Kidney (tissue), 14 donors: ENCODE data around the gene CAMK1D. TPM values are rescaled to one million over a fixed set of nuclear protein-coding genes. Genes with fewer than 3 reads are reported as not detected.

Source experiments
- DNase-seq, 5 donors: peaks; one replicate each; pipeline ENCODE4 v3.0.0-alpha.2; 2013 to 2020
- FAIRE-seq: peaks from 2 replicates; lab custom pipeline; 2012; peaks lifted over from hg19 to GRCh38; lab: Jason Lieb, UNC
- H3K27ac ChIP-seq, 2 donors: one replicate each; pipeline ENCODE4 v1.7.0; 2013; ENCODE audit warnings: low read depth in 2 of 2, low read length in 2 of 2, inconsistent platforms in 1 of 2
- H3K27me3 ChIP-seq: one replicate; pipeline ENCODE4 v1.7.1; 2013; ENCODE audit warnings: low read length, inconsistent platforms; ENCODE audit not compliant: control insufficient read depth, insufficient read depth
- H3K36me3 ChIP-seq, 3 donors: one replicate each; pipeline versions ENCODE4 v1.7.0 to v1.7.1; 2013; ENCODE audit warnings: low read length in 3 of 3, control low read depth in 1 of 3, inconsistent platforms in 1 of 3; ENCODE audit not compliant: insufficient read depth in 3 of 3, control insufficient read depth in 2 of 3
- H3K4me1 ChIP-seq, 3 donors: one replicate each; pipeline versions ENCODE4 v1.7.0 to v1.7.1; 2013; ENCODE audit warnings: low read length in 3 of 3, inconsistent platforms in 1 of 3, low read depth in 1 of 3; ENCODE audit not compliant: control insufficient read depth in 2 of 3, insufficient read depth in 2 of 3
- H3K4me3 ChIP-seq, 3 donors: one replicate each; pipeline versions ENCODE4 v1.7.0 to v1.8.1; 2013; ENCODE audit warnings: low read length in 3 of 3, control low read depth in 1 of 3, inconsistent platforms in 1 of 3
- H3K9ac ChIP-seq, 3 donors: one replicate each; pipeline versions ENCODE4 v1.7.0 to v1.7.1; 2013; ENCODE audit warnings: low read length in 3 of 3, control low read depth in 1 of 3, inconsistent platforms in 1 of 3
- H3K9me3 ChIP-seq, 3 donors: one replicate each; pipeline versions ENCODE4 v1.7.0 to v1.7.1; 2013; ENCODE audit warnings: low read length in 3 of 3, control low read depth in 1 of 3, inconsistent platforms in 1 of 3; ENCODE audit not compliant: control insufficient read depth in 2 of 3, insufficient read depth in 1 of 3
- intact Hi-C: fragments of 100-400 bp; cut with DNase I; formaldehyde crosslinking; loops from one replicate; pipeline ENCODE4 v1.11.1; 2022
- polyA plus RNA-seq: library from polyadenylated mRNA; stranded (reverse); fragments of 350-450 nt; fragmentation: Illumina TruSeq; extraction: RNeasy Lipid Tissue Mini Kit (QIAGEN cat#74804); gene quantifications from one replicate; pipeline ENCODE4 v1.2.3, GENCODE V29; 2014; ENCODE audit warnings: low read depth, low replicate concordance; ENCODE audit not compliant: insufficient read depth
- total RNA-seq: library from RNA; stranded (reverse); fragmentation: NEBNext Ultra II Directional; extraction: Animal tissue kit (Norgen Biotek cat#: 25700); gene quantifications from one replicate; pipeline ENCODE4 v1.2.1, GENCODE V29; 2021
- TF ChIP-seq, protein P1 (sequence below): IDR thresholded peaks from 3 replicates; pipeline ENCODE4 v1.5.1; 2012; ENCODE audit warnings: mild to moderate bottlenecking, moderate library complexity, borderline replicate concordance; ENCODE audit not compliant: insufficient read depth; ENCODE audit errors: extremely low read depth
- donor health status: control.
- donor health status: control.
- donor health status: control.
- donor health status: control.
- donor health status: control.
- donor health status: DM: yes; HTN: yes; CAD: no.
- donor health status: Normal renal cell carcinoma (clear cell type).

The CAMK1D gene
- total and polyA plus RNA-seq, 2 donors from 2014 or later = 1.1 to 13.7 TPM

GRCh38 chr10:12559578-12560178 is 210.3 kb downstream of the CAMK1D start:
- no peaks in the 10 kb centered on the region for H3K9me3 ChIP-seq
- TF ChIP-seq, protein P1, sequence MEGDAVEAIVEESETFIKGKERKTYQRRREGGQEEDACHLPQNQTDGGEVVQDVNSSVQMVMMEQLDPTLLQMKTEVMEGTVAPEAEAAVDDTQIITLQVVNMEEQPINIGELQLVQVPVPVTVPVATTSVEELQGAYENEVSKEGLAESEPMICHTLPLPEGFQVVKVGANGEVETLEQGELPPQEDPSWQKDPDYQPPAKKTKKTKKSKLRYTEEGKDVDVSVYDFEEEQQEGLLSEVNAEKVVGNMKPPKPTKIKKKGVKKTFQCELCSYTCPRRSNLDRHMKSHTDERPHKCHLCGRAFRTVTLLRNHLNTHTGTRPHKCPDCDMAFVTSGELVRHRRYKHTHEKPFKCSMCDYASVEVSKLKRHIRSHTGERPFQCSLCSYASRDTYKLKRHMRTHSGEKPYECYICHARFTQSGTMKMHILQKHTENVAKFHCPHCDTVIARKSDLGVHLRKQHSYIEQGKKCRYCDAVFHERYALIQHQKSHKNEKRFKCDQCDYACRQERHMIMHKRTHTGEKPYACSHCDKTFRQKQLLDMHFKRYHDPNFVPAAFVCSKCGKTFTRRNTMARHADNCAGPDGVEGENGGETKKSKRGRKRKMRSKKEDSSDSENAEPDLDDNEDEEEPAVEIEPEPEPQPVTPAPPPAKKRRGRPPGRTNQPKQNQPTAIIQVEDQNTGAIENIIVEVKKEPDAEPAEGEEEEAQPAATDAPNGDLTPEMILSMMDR = no peak
- no peak overlapping the region for H3K27ac ChIP-seq
- peaks cover 0 to 6% (median 4%) of the 10 kb centered on the region in 3 donors for H3K4me1 ChIP-seq
- H3K36me3 ChIP-seq = no peaks in the 10 kb centered on the region
- intact Hi-C loops = no loop called here
- H3K9ac ChIP-seq = no peak overlapping the region
- no peak for FAIRE-seq
- no peak for DNase-seq
- no peak overlapping the region for H3K4me3 ChIP-seq
- no peaks in the 10 kb centered on the region for H3K27me3 ChIP-seq

GRCh38 chr10:12561307-12561706 is 212.0 kb downstream of the CAMK1D start:
- TF ChIP-seq, protein P1 = no peak
- H3K36me3 ChIP-seq = no peaks in the 10 kb centered on the region
- no peak overlapping the region for H3K4me3 ChIP-seq
- no peak overlapping the region for H3K9ac ChIP-seq
- intact Hi-C loops = no loop called here
- no peak for FAIRE-seq
- no peaks in the 10 kb centered on the region for H3K9me3 ChIP-seq
- DNase-seq = no peak
- H3K27ac ChIP-seq = no peak overlapping the region
- no peaks in the 10 kb centered on the region for H3K27me3 ChIP-seq
- H3K4me1 ChIP-seq = peaks cover 0 to 4% (median 2%) of the 10 kb centered on the region in 3 donors

DNA sequence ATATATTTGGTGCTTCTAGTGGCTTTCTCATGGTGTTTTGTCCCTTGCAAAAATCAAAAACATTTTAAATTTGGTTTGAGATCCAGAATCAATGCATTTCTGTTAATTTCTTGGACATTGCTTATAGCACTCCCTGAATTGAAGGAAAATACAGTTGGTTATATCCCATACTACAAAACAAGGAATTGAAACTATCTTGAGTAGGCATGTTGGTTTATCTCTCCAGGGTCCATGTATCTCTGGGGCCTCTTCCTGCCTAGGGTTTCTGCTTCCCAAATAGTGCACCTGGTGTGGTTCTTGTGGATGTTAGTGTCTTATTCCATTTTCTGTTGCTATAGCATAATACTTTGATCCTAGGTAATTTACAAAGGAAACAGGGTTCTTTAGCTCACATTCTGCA is 212.4 kb downstream of the CAMK1D start:
- Histone ChIP-seq H3K9me3 (no peaks in the 10 kb centered on the region), H3K4me3 (no peak overlapping the region), H3K4me1 (peaks cover 0 to 3% (median 0%) of the 10 kb centered on the region in 3 donors), H3K36me3 (no peaks in the 10 kb centered on the region), H3K27me3 (no peaks in the 10 kb centered on the region), H3K27ac (no peak overlapping the region), H3K9ac (no peak overlapping the region)
- no peak for FAIRE-seq
- TF ChIP-seq, protein P1 = no peak
- no peak for DNase-seq
- intact Hi-C loops = no loop called here

GRCh38 chr10:12563489-12563888 is 214.1 kb downstream of the CAMK1D start:
- Histone ChIP-seq H3K27me3 (no peaks in the 10 kb centered on the region), H3K4me1 (peaks cover 0 to 5% (median 0%) of the 10 kb centered on the region in 3 donors), H3K4me3 (no peak overlapping the region), H3K36me3 (no peaks in the 10 kb centered on the region), H3K9ac (no peak overlapping the region), H3K9me3 (no peaks in the 10 kb centered on the region), H3K27ac (no peak overlapping the region)
- intact Hi-C loops = no loop called here
- DNase-seq (no peak), FAIRE-seq (no peak)
- TF ChIP-seq, protein P1 = no peak
